Measurements from ENCODE around the gene CHRNA1. TPM values are rescaled to one million over a fixed set of nuclear protein-coding genes. Genes with fewer than 3 reads are reported as not detected.
"Not testable (repeated sequence)": the region's sequence is repeated elsewhere in the genome, so short reads cannot be mapped to it uniquely, and the experiment has no call there.

The CHRNA1 gene
- total and polyA plus RNA-seq, 5 experiments from 2014 or later = not detected

GRCh38 chr2:174728096-174728495 is 36.2 kb downstream of the CHRNA1 start:
- Mint-ChIP-seq H3K4me1 (peaks cover 17 to 29% (median 23%) of the 10 kb centered on the region in 4 donors), H3K9me3 (peaks cover 0 to 3% (median 0%) of the 10 kb centered on the region in 9 donors), H3K27ac (peak overlapping the region in 1 of 10 donors; percentile 10), H3K27me3 (peaks cover 0 to 29% (median 2%) of the 10 kb centered on the region in 5 donors), H3K36me3 (no peaks in the 10 kb centered on the region), H3K4me3 (peak overlapping the region in 1 of 10 donors; percentile 35)
- ATAC-seq = no peak
- POLR2A ChIA-PET = no interaction called here
- DNase-seq = no peak

GRCh38 chr2:174726212-174726611 is 38.1 kb downstream of the CHRNA1 start:
- POLR2A ChIA-PET = no interaction called here
- Mint-ChIP-seq H3K27ac (peak overlapping the region in 4 of 10 donors; percentile 2 to 78 (median 64)), H3K9me3 (peaks cover 0 to 3% (median under 1%) of the 10 kb centered on the region in 9 donors), H3K4me1 (peaks cover 18 to 29% (median 23%) of the 10 kb centered on the region in 4 donors), H3K4me3 (peak overlapping the region in 4 of 10 donors; percentile 31 to 66 (median 48)), H3K27me3 (peaks cover 0 to 33% (median 2%) of the 10 kb centered on the region in 5 donors), H3K36me3 (peaks cover 0 to 1% (median 0%) of the 10 kb centered on the region in 3 donors)
- ATAC-seq (no peak), DNase-seq (no peak)

DNA sequence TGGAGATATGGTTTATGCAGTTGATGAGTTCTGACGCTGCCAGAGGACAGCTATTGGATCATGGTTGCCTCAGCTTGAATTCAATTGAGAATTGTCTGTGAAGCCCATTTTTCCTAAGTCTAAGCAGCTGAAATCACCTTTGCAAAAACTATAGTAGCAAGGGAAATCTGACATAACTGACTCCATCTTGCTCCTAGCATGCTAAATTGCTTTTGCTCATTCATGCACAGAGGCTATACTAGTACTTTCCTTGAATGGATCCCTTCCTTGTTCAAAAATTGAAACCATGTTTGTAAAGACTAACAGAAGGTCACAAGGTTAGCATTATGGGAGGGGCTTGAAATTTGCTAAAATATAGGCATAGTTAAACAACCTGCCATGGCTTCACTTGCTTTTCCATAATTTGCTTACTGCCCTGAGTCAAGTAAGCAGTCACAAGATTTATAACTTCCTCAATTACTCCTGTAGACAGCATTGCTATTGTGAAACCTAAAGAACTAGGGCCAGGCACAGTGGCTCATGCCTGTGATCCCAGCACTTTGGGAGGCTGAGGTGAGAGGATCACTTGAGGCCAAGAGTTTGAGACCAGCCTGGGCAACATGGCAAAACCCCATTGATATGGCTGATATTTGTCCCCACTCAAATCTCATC is 41.2 kb downstream of the CHRNA1 start:
- H3K4me1 Mint-ChIP-seq = peaks cover 16 to 26% (median 24%) of the 10 kb centered on the region in 4 donors
- POLR2A ChIA-PET = no interaction called here
- H3K27ac Mint-ChIP-seq = peak overlapping the region in 2 of 10 donors; percentile 15 to 32
- peaks cover 0 to 5% (median 2%) of the 10 kb centered on the region in 3 donors for H3K36me3 Mint-ChIP-seq
- H3K4me3 Mint-ChIP-seq = no peak overlapping the region
- H3K27me3 Mint-ChIP-seq = peaks cover 0 to 14% (median 0%) of the 10 kb centered on the region in 5 donors
- peaks cover 0 to 6% (median 3%) of the 10 kb centered on the region in 9 donors for H3K9me3 Mint-ChIP-seq
- no peak for ATAC-seq
- DNase-seq = no peak

DNA sequence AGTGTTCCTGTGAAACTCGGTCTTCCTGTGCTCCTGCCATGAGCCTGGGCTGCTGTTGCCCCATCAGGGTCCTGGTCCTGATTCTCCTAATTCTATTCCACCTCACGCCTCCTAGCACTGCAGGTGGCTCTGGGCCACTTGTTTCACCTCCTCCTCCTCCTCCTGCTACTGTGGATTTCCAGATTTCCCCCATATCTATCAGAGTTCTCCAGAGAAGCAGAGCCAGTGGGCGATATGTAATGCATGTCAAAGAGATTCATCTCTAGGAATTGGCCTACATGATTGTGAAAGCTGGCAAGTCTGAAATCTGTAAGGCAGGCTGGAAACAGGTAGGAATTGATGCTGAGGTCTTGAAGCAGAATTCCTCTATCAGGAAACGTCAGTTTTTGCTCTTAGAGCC is 45.3 kb downstream of the CHRNA1 start:
- ATAC-seq = no peak
- peaks cover 0 to 6% (median 3%) of the 10 kb centered on the region in 9 donors for H3K9me3 Mint-ChIP-seq
- peak overlapping the region in 4 of 10 donors; percentile 1 to 36 (median 7) for H3K27ac Mint-ChIP-seq
- DNase-seq = no peak
- H3K27me3 Mint-ChIP-seq = peaks cover 0 to 6% (median 0%) of the 10 kb centered on the region in 5 donors
- peaks cover 0 to 5% (median 2%) of the 10 kb centered on the region in 3 donors for H3K36me3 Mint-ChIP-seq
- H3K4me3 Mint-ChIP-seq = peak overlapping the region in 6 of 10 donors; percentile 8 to 72 (median 38)
- H3K4me1 Mint-ChIP-seq = peaks cover 24 to 37% (median 36%) of the 10 kb centered on the region in 4 donors
- POLR2A ChIA-PET = no interaction called here

GRCh38 chr2:174718591-174718990 is 45.7 kb downstream of the CHRNA1 start:
- DNase-seq = no peak

GRCh38 chr2:174717916-174718315 is 46.4 kb downstream of the CHRNA1 start:
- Mint-ChIP-seq H3K9me3 (peaks cover 0 to 6% (median 3%) of the 10 kb centered on the region in 9 donors), H3K4me1 (peaks cover 25 to 37% (median 36%) of the 10 kb centered on the region in 4 donors), H3K36me3 (peaks cover 0 to 5% (median 2%) of the 10 kb centered on the region in 3 donors), H3K27ac (peak overlapping the region in 5 of 10 donors; percentile 14 to 93 (median 48)), H3K27me3 (peaks cover 0 to 6% (median 0%) of the 10 kb centered on the region in 5 donors), H3K4me3 (peak overlapping the region; percentile 12 to 85 (median 81))
- DNase-seq (no peak), ATAC-seq (no peak)
- POLR2A ChIA-PET = interaction anchor here (0.9 to 1.5 kb wide), 2 partner anchors 13 to 31 kb away, joined by 3 to 4 read pairs; no protein-coding TSS in a partner anchor

More at GRCh38 chr2:174718591-174718990, 45.7 kb downstream of the CHRNA1 start:
- peaks cover 25 to 37% (median 36%) of the 10 kb centered on the region in 4 donors for H3K4me1 Mint-ChIP-seq
- peaks cover 0 to 6% (median 0%) of the 10 kb centered on the region in 5 donors for H3K27me3 Mint-ChIP-seq
- peaks cover 0 to 5% (median 2%) of the 10 kb centered on the region in 3 donors for H3K36me3 Mint-ChIP-seq
- POLR2A ChIA-PET = interaction anchor here (1.5 kb wide), 1 partner anchor 30 kb away, joined by 4 read pairs; no protein-coding TSS in a partner anchor
- ATAC-seq = no peak
- H3K9me3 Mint-ChIP-seq = peaks cover 0 to 6% (median 3%) of the 10 kb centered on the region in 9 donors
- peak overlapping the region in 6 of 10 donors; percentile 12 to 80 (median 43) for H3K4me3 Mint-ChIP-seq
- peak overlapping the region in 3 of 10 donors; percentile 4 to 10 (median 10) for H3K27ac Mint-ChIP-seq

DNA sequence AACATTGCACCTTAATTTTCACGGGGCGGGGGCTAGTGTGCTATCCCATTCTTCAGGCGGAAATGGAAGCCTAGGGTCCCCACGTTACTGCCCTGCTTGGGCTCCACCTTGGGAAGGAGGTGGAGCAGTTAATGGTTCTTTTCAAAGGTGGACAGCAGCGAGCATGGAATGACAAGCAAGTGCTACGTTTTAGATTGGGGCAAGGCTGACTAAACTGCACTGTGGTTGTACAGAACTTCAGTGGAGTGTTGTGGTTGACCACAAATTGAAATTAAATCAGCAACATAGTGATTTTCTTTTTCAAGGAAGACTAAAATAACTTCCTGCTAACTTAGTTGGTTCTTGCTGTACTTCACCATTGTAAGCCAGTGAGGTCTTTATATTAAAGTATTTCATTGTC is 47.0 kb downstream of the CHRNA1 start:
- H3K4me3 Mint-ChIP-seq = peak overlapping the region; percentile 68 to 85 (median 81)
- peaks cover 25 to 37% (median 36%) of the 10 kb centered on the region in 4 donors for H3K4me1 Mint-ChIP-seq
- peaks cover 0 to 5% (median 2%) of the 10 kb centered on the region in 3 donors for H3K36me3 Mint-ChIP-seq
- POLR2A ChIA-PET = interaction anchor here (0.9 to 2.0 kb wide), 4 partner anchors 12 to 63 kb away, joined by 3 to 6 read pairs (median 4); no protein-coding TSS in a partner anchor
- peak; percentile 91 for ATAC-seq
- peak overlapping the region; percentile 14 to 93 (median 49) for H3K27ac Mint-ChIP-seq
- peaks cover 0 to 6% (median 3%) of the 10 kb centered on the region in 9 donors for H3K9me3 Mint-ChIP-seq
- peaks cover 0 to 3% (median 0%) of the 10 kb centered on the region in 5 donors for H3K27me3 Mint-ChIP-seq
- peak in 6 of 10 donors; percentile 4 to 80 (median 46) for DNase-seq

DNA sequence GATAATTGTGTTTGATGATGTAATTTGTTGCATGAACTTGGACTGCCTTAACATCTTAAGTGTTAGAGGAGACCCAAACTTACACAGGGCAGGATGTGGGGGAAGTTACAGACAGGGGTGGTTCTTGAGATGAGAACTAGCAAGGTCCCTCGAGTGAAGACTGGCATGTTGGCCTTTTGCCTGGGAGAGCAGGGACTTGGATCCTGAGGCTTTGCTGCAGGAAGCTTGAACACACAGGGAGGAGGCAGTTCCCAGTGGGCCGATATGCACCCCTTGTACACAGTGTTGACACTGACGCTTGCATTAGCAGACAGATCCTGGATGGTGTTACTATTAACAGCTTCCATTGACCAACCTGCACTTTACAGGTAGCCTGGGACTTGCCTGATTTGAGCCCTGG is 47.5 kb downstream of the CHRNA1 start:
- Mint-ChIP-seq H3K27ac (peak overlapping the region in 7 of 10 donors; percentile 39 to 93 (median 52)), H3K27me3 (peaks cover 0 to 3% (median 0%) of the 10 kb centered on the region in 5 donors), H3K4me3 (peak overlapping the region; percentile 68 to 85 (median 81)), H3K4me1 (peaks cover 25 to 37% (median 36%) of the 10 kb centered on the region in 4 donors), H3K9me3 (peaks cover 0 to 6% (median 3%) of the 10 kb centered on the region in 9 donors), H3K36me3 (peaks cover 0 to 5% (median 2%) of the 10 kb centered on the region in 3 donors)
- peak; percentile 71 to 78 for ATAC-seq
- POLR2A ChIA-PET = interaction anchor here (0.9 to 2.0 kb wide), 3 partner anchors 17 to 64 kb away, joined by 3 to 6 read pairs (median 4); no protein-coding TSS in a partner anchor
- peak in 4 of 10 donors; percentile 4 to 51 (median 42) for DNase-seq

GRCh38 chr2:174713686-174714085 is 50.6 kb downstream of the CHRNA1 start:
- Mint-ChIP-seq H3K36me3 (no peaks in the 10 kb centered on the region), H3K27ac (no peak overlapping the region), H3K4me1 (peaks cover 17 to 32% (median 31%) of the 10 kb centered on the region in 4 donors), H3K9me3 (no peaks in the 10 kb centered on the region), H3K4me3 (no peak overlapping the region), H3K27me3 (peaks cover 0 to under 1% (median 0%) of the 10 kb centered on the region in 5 donors)
- POLR2A ChIA-PET = interaction anchor here (0.5 kb wide), 1 partner anchor 16 kb away, joined by 3 read pairs; no protein-coding TSS in a partner anchor
- ATAC-seq (no peak), DNase-seq (no peak)

- Mint-ChIP-seq H3K36me3 (no peaks in the 10 kb centered on the region), H3K4me1 (peaks cover 7 to 15% (median 7%) of the 10 kb centered on the region in 4 donors), H3K27me3 (peaks cover 0 to 16% (median 5%) of the 10 kb centered on the region in 5 donors), H3K4me3 (no peak overlapping the region), H3K9me3 (no peaks in the 10 kb centered on the region), H3K27ac (no peak overlapping the region)
- no peak for DNase-seq
- no peak for ATAC-seq
- POLR2A ChIA-PET = no interaction called here
Measured at GRCh38 chr2:174711206-174711605, 53.1 kb downstream of the CHRNA1 start.

DNA sequence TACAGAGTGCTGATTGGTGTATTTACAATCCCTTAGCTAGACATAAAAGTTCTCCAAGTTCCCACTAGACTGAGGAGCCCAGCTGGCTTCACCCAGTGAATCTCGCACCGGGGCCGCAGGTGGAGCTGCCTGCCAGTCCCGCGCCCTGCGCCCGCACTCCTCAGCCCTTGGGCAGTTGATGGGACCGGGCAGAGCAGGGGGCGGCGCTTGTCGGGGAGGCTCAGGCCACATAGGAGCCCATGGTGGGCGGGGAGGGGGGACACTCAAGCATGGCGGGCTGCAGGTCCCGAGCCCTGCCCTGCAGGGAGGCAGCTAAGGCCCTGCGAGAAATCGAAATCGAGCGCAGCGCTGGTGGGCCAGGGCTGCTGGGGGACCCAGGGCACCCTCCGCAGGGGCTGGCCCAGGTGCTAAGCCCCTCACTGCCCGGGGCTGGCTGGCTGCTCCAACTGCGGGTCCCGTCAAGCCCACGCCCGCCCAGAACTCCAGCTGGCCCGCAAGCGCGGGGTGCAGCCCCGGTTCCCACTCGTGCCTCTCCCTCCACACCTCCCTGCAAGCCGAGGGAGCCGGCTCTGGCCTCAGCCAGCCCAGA is 54.8 kb downstream of the CHRNA1 start:
- H3K4me3 Mint-ChIP-seq, H3K27ac Mint-ChIP-seq, H3K36me3 Mint-ChIP-seq, ATAC-seq, H3K4me1 Mint-ChIP-seq, H3K9me3 Mint-ChIP-seq, POLR2A ChIA-PET, DNase-seq: not testable (repeated sequence)
- peaks cover 0 to 19% (median 5%) of the 10 kb centered on the region in 5 donors for H3K27me3 Mint-ChIP-seq

GRCh38 chr2:174708713-174709112 is 55.6 kb downstream of the CHRNA1 start:
- ATAC-seq = no peak

More at GRCh38 chr2:174708713-174709112, 55.6 kb downstream of the CHRNA1 start:
- POLR2A ChIA-PET = no interaction called here
- DNase-seq = no peak
- peaks cover 0 to 9% (median 0%) of the 10 kb centered on the region in 4 donors for H3K4me1 Mint-ChIP-seq
- H3K27me3 Mint-ChIP-seq = peaks cover 0 to 19% (median 5%) of the 10 kb centered on the region in 5 donors
- no peaks in the 10 kb centered on the region for H3K9me3 Mint-ChIP-seq
- no peak overlapping the region for H3K27ac Mint-ChIP-seq
- no peaks in the 10 kb centered on the region for H3K36me3 Mint-ChIP-seq
- peak overlapping the region in 7 of 10 donors; percentile 17 to 74 (median 27) for H3K4me3 Mint-ChIP-seq

All from naive thymus-derived CD8-positive, alpha-beta T cell (primary cell).